Spleen (tissue), 11 donors: ENCODE measurements around the gene TIMM8A. TPM values are rescaled to one million over a fixed set of nuclear protein-coding genes. Genes with fewer than 3 reads are reported as not detected.

Source experiments
- DNase-seq: peaks from one replicate; pipeline ENCODE4 v3.0.0-alpha.2; 2020
- H3K27ac ChIP-seq, 8 donors: fragments of 200-600 bp; sonication (generic) in 7 of 8; 1 replicate in 4 of 8; 2 replicates in 4 of 8; pipeline versions ENCODE4 v1.5.0 to v1.8.0; 2016 to 2021; ENCODE audit warnings: inconsistent platforms in 4 of 8, mild to moderate bottlenecking in 4 of 8, moderate library complexity in 1 of 8
- H3K27me3 ChIP-seq, 7 donors: fragments of 200-600 bp; sonication (generic) in 6 of 7; replicated peaks in 1 of 7; 1 replicate in 4 of 7; 2 replicates in 3 of 7; pipeline versions ENCODE4 v1.5.0 to v1.8.0; 2016 to 2021; ENCODE audit warnings: inconsistent platforms in 3 of 7, mild to moderate bottlenecking in 1 of 7
- H3K36me3 ChIP-seq, 6 donors: fragments of 200-600 bp; sonication (generic) in 5 of 6; 1 replicate in 4 of 6; 2 replicates in 2 of 6; pipeline versions ENCODE4 v1.5.0 to v1.8.0; 2016 to 2021; ENCODE audit warnings: inconsistent platforms in 2 of 6
- H3K4me1 ChIP-seq, 6 donors: fragments of 200-600 bp; sonication (generic) in 5 of 6; 1 replicate in 3 of 6; 2 replicates in 3 of 6; pipeline versions ENCODE4 v1.5.0 to v1.8.0; 2016 to 2021; ENCODE audit warnings: inconsistent platforms in 3 of 6
- H3K4me3 ChIP-seq, 8 donors: fragments of 200-600 bp; sonication (generic) in 7 of 8; 1 replicate in 4 of 8; 2 replicates in 4 of 8; pipeline versions ENCODE4 v1.5.0 to v1.8.0; 2016 to 2021; ENCODE audit warnings: inconsistent platforms in 4 of 8, mild to moderate bottlenecking in 4 of 8, moderate library complexity in 2 of 8
- H3K9me3 ChIP-seq, 8 donors: fragments of 200-600 bp; sonication (generic) in 7 of 8; 1 replicate in 4 of 8; 2 replicates in 4 of 8; pipeline versions ENCODE4 v1.5.0 to v1.8.0; 2016 to 2021; ENCODE audit warnings: inconsistent platforms in 4 of 8
- CTCF ChIP-seq, 11 experiments: fragments of 200-600 bp in 7 of 11; fragments of 450-650 bp in 4 of 11; sonication (generic) in 4 of 11; IDR thresholded peaks in 8 of 11; conservative IDR thresholded peaks in 3 of 11; 1 replicate in 7 of 11; 2 replicates in 4 of 11; pipeline versions ENCODE4 v1.4.0 to v1.8.0; 2016 to 2021; ENCODE audit warnings: antibody characterized with exemption in 11 of 11, inconsistent platforms in 4 of 11, mild to moderate bottlenecking in 1 of 11
- POLR2A ChIP-seq, 3 donors: fragments of 450-650 bp; IDR thresholded peaks; one replicate each; pipeline ENCODE4 v1.5.1; 2017; ENCODE audit warnings: antibody characterized with exemption in 3 of 3, mild to moderate bottlenecking in 1 of 3
- POLR2AphosphoS5 ChIP-seq, 3 donors: sonication (generic); formaldehyde crosslinking; IDR thresholded peaks; one replicate each; pipeline ENCODE4 v1.5.1; 2017; ENCODE audit warnings: antibody characterized with exemption in 3 of 3
- WGBS, 5 donors: extraction: QIAGEN DNeasy Blood & Tissue Kit in 3 of 5; methylation state at CpG; one replicate each; pipeline versions ENCODE4 v1.1.5 to v1.1.7; 2013 to 2018; 5-methylcytosine and 5-hydroxymethylcytosine counted together
- intact Hi-C: fragments of 100-400 bp; cut with DNase I; formaldehyde crosslinking; loops from one replicate; pipeline ENCODE4 v1.15.0; 2023; ENCODE audit warnings: low total_unique reads
- polyA plus RNA-seq, 3 donors: library from polyadenylated mRNA; stranded (reverse); fragments of 200-250 nt; gene quantifications; one replicate each; pipeline ENCODE4 v1.2.1, GENCODE V29; 2013
- total RNA-seq, 7 donors: library from RNA; depleted of rRNA in 3 of 7; stranded (reverse); fragments of >200 nt in 3 of 7; fragmentation: NEBNext Ultra II Directional in 4 of 7; extraction: Animal tissue kit (Norgen Biotek cat#: 25700) in 4 of 7; gene quantifications; one replicate each; pipeline versions ENCODE4 v1.1.0 to v1.2.1, GENCODE V29; 2016 to 2021
- donor health status: healthy with polysubstance abuse.
- donor health status: DM: no; HTN: no; CAD: no; lungs with moderate emphysema.
- donor health status: DM: no; HTN: no; CAD: no.
- donor health status: Bipolar disorder and iron deficiency.
- donor health status: healthy.
- donor health status: DM: no; HTN: no; CAD: no.
- donor health status: DM: yes; HTN: yes; CAD: no.

Gene TIMM8A
- total and polyA plus RNA-seq, 10 donors, result 3.7 to 13.3 (median 9.7) TPM

- TF ChIP-seq CTCF (IDR thresholded peaks at IDR 0.05 in 8 of 11, conservative IDR thresholded peaks at IDR 0.05 in 3 of 11) (no peak), POLR2A (IDR thresholded peaks at IDR 0.05) (no peak), POLR2AphosphoS5 (IDR thresholded peaks at IDR 0.05) (no peak)
- WGBS, 5 donors, result 81 to 90% (median 83%) methylated on average over 11 of the region's 11 CpGs
- Histone ChIP-seq H3K36me3 (peaks cover 0 to 57% (median 3%) of the 10 kb centered on the region in 6 donors), H3K4me3 (no peak overlapping the region), H3K9me3 (no peaks in the 10 kb centered on the region), H3K27me3 (no peaks in the 10 kb centered on the region), H3K4me1 (peaks cover 0 to 46% (median 19%) of the 10 kb centered on the region in 6 donors), H3K27ac (no peak overlapping the region)
- intact Hi-C loops, result no loop called here
- DNase-seq, result no peak
Measured at GRCh38 chrX:101393530-101394305, 45.2 kb upstream of the TIMM8A start.

DNA sequence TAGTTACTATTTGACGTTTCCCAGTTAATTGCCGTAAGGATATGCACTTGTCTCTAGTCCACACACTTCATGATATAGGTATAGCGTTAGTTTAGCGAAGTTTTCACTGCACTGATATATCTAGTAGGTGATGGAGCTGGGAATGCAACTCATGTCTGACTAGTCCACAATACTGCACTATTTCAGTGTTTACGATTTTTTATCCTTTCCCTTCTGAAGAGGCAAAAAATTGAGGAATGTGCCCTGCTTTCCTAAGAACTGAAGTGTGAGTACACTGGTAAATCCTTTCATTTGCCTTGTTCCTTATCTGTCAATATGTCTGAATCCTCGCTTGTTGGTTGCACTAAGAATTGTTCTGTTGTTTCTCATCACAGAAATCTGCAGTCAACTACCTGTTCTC, 43.3 kb upstream of the TIMM8A start:
- WGBS, 5 donors, result 41 to 56% (median 55%) methylated on average over 6 of the region's 6 CpGs

DNA sequence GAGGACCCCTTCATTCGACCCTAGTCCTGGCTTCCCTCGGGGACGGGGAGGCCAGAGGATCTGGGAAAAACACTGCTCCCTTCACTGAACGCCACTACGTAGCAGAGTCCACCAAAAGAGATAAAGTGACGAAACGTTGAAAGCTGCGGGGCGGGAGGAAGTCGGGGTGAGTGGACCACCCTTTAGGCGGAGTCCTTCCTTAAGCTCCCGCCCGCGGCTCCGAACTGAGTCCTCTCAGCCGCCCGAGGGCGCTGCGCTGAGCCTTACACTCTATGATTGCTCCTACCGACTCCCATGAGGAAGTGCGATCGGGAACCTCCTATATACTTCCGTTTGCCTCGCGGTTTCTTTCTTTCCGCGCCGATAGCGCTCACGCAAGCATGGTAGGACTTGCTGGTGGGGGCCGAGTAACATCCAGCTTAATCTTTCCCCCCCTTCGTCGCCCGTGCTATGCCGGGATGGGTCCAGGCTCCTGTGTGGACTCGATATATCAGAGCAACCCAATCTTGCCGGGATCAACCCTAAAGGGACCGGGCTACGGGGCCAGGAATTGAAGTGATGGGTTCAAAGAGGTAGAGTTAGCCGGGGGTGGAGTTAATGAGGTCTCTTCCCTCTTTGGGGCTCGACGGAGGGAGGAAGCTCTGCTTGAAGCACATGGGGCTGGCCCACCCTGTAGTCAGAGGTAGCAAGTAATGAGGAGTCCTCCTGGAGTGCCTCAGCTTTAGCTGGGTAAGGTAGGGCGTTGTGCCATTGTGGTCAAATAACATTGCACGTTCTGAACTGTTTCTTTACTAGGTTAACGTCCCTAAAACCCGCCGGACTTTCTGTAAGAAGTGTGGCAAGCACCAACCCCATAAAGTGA, 42.4 kb upstream of the TIMM8A start, which contains the start of gene RPL36A:
TSS of gene RPL36A (plus strand) at position 348 of the 862 bp plus-strand sequence. CDS start at position 381, 33 bp downstream.
- intact Hi-C loops, result no loop called here
- TF ChIP-seq POLR2A (IDR thresholded peaks at IDR 0.05), result peak in 2 of 3 donors; percentile 62 to 64
- peak; percentile 80 to 98 (median 91) for TF ChIP-seq POLR2AphosphoS5 (IDR thresholded peaks at IDR 0.05)
- peak; percentile 52 to 82 (median 70) for TF ChIP-seq CTCF (IDR thresholded peaks at IDR 0.05 in 8 of 11, conservative IDR thresholded peaks at IDR 0.05 in 3 of 11)
- peak within 1 kb of the TSS; percentile 34 to 75 (median 48) for H3K4me3 ChIP-seq
- H3K27ac ChIP-seq, result peak within 1 kb of the TSS; percentile 48 to 84 (median 76)
- H3K27me3 ChIP-seq, result no peaks in the 10 kb centered on the region
- peaks cover 0 to 29% (median 2%) of the 10 kb centered on the region in 6 donors for H3K36me3 ChIP-seq
- WGBS, 5 donors, result 0 to 47% (median 0%) methylated on average over 30 to 47 of the region's 47 CpGs
- DNase-seq, result peak; percentile 96
- peaks cover 0 to 52% (median 19%) of the 10 kb centered on the region in 6 donors for H3K4me1 ChIP-seq
- no peaks in the 10 kb centered on the region for H3K9me3 ChIP-seq

More for the DNA sequence above, 43.3 kb upstream of the TIMM8A start:
- H3K27me3 ChIP-seq, result no peaks in the 10 kb centered on the region
- TF ChIP-seq POLR2A (IDR thresholded peaks at IDR 0.05) (no peak), CTCF (IDR thresholded peaks at IDR 0.05 in 8 of 11, conservative IDR thresholded peaks at IDR 0.05 in 3 of 11) (no peak), POLR2AphosphoS5 (IDR thresholded peaks at IDR 0.05) (no peak)
- peak overlapping the region in 7 of 8 donors; percentile 54 to 84 (median 79) for H3K27ac ChIP-seq
- no peaks in the 10 kb centered on the region for H3K9me3 ChIP-seq
- no peak for DNase-seq
- intact Hi-C loops, result no loop called here
- H3K4me1 ChIP-seq, result peaks cover 0 to 47% (median 19%) of the 10 kb centered on the region in 6 donors
- H3K36me3 ChIP-seq, result peaks cover 0 to 39% (median 3%) of the 10 kb centered on the region in 6 donors
- peak overlapping the region; percentile 34 to 75 (median 48) for H3K4me3 ChIP-seq
